GM15510 (cell line): ENCODE measurements around the gene AIG1.

Source experiments
- POLR2A ChIP-seq: IDR thresholded peaks from 3 replicates; pipeline ENCODE4 v1.6.1; 2011; ENCODE audit warnings: borderline replicate concordance; ENCODE audit not compliant: insufficient read length; ENCODE audit errors: extremely low read depth

The AIG1 gene

DNA sequence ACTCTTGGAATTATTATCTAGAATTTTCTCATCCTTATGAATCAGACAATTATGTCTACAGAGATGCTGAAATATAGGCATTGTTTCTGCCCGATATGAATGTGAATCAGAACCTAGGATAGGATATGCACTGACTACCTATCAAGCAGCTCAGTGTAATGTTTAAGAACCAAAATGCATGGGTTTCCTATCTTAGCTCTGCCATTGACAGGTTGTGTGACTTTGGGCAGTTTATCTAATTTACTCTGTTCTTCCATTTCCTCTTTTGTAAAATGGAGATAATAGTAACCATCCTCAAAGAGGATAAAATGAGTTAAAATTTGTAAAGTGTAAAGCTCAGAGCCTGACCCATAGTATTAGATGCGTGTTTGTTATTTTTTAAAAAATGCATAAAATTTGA is 10.2 kb upstream of the AIG1 start:
- TF ChIP-seq POLR2A = no peak

DNA sequence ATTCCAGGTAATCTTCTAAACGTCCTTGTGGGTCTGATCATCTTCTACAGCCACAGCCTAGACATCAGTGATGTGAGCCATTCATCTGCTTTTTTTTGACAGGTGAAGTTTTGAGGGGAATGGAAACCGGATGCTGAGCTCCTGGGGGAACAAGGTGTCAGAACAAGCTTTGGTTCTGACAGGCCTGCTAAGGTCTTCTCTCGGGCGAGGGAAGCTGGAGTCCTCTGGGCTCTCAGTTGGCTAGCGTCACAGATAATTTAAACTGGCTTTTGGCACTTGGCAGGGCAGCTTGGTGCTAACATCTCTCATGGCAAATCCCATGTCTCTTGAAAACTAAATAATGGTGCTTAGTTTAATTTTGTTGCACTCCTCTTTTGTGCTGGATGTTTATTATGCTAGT is 8.4 kb upstream of the AIG1 start:
- TF ChIP-seq POLR2A = no peak

DNA sequence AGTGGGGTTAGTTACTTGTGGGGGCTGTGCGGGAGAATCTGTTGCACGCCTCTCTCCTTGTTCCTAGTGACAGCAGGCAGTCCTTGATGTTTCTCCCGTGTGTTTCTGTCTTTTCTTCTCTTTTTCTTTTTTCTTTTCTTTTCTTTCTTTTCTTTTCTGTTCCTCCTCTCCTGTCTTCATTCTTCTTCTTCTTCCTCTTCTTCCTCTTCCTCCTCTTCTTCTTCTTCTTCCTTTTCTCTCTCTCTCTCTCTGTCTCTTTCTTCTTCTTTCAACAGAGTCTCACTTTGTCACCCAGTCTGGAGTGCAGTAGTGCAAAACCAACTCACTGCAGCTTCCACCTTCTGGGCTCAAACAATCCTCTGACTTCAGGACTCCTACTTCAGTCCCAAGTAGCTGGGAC is 6.8 kb upstream of the AIG1 start:
- no peak for TF ChIP-seq POLR2A

DNA sequence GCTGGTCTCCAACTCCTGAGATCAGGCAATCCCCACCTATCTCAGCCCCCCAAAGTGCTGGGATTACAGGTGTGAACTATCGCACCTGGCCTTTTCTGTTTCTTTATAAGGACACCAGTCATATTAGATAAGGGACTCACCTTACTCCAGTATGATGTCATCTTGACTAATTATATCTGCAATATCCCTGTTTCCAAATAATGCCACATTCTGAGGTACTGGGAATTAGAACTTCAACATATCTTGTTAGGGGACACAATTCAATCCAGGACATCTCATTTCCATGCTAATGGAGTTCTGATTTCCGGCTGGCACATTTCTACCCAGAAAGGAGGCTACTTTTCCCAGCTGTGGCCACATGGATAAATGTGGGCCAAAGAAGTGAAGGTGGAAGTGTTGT is 6.4 kb upstream of the AIG1 start:
- TF ChIP-seq POLR2A = no peak

DNA sequence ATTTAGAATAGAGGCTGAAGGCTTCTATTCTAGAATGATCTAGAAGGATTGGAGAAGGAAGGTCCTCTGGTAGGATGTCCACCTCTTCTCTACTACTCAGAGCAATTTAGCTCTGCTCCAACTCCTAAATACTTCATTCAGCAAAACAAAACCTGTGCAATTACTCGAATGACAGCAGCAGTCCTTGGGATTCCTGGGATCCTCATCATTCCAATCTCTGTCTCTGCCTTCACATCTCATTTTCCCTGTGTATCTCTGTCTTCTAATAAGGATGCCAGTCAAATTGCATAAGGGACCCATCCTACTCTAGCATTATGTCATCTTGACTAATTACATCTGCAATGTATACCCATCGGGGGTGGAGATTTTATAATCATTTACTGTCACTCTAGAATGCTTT is 5.5 kb upstream of the AIG1 start:
- TF ChIP-seq POLR2A = no peak

DNA sequence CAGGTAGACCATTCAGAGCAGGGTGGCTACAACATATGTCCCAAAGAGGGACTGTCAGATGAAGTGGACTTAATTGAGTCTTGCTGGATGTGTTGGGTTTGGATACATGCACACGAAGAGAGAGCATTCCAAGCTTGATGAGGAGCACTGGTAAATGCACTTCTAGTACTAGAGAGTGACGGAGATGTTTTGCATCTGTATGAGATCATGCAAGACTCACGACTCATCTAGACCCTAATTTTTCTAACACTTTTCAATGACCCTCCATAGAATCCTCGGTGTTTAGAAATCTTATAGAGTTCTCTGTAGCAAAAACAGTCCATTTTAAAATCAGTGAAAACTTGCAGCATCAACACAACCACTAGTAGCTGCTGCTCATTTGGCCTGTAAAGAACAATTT is 4.8 kb upstream of the AIG1 start:
- no peak for TF ChIP-seq POLR2A

DNA sequence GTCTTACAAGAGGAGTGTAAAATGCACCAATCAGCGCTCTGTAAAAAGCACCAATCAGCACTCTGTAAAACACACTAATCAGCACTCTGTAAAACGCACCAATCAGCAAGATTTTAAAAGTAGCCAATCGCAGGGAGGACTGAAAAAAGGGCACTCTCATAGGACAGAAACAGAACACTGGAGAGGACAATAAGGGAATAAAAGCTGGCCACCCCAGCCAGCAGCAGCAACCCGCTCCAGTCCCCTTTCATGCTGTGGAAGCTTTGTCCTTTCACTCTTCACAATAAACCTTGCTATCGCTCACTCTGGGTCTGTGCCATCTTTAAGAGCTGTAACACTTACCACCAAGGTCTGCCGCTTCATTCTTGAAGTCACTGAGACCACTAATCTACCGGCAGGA is 1.7 kb upstream of the AIG1 start:
- no peak for TF ChIP-seq POLR2A

DNA sequence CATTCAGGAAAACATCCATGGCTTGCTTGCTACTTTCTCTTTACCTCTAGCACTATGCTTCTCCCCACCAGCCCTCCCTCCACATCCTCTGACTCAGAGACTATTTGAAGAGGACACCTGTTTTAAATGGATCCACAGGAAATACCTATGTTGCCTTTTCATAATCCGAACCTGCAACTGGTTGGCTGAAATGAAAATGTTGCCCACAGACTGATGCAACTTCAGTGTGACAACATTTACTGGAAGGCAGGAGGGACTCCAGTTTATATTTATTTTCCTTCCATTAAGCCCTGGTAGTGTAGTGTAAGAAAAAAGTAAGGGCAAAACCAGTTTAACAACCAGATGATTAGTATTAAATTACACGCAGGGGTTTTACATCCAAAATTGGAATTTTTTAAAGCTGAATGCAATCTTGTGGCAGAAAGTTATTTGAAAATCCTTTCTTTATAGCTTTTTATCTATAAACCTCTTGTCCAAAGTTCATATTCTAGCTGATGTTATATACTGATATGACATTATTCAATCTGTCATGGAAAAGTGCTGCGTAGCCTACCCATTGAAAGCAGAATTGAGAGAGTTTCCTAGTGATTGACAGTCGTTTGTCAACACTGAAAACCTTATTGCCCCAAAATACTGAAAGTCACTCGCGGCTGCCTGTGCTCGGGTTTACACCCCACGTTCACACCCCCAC is 881 bp upstream of the AIG1 start:
- TF ChIP-seq POLR2A = no peak

DNA sequence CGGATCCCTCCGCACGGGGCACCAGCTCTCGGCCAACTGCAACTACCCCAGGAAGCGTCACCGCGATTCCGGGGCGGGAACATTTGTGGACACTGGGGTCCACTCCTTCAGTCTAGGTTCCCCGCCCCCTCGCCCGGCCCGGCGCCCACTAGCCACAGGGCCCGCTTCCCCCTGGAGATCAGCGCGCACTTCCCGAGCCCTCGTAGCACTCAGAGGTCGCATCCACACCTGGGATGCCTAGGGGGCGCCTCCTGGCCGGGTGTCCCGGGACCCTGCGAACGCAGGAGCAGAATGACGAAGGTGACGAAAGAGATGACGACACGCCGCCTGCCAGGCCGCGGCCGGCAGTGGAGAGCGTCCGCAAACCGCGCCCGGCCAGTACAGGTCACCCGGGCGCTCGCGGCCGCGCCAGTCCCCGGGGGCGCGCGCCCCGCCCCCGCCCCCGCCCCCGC is 309 bp upstream of the AIG1 start:
- peak; percentile 47 for TF ChIP-seq POLR2A

DNA sequence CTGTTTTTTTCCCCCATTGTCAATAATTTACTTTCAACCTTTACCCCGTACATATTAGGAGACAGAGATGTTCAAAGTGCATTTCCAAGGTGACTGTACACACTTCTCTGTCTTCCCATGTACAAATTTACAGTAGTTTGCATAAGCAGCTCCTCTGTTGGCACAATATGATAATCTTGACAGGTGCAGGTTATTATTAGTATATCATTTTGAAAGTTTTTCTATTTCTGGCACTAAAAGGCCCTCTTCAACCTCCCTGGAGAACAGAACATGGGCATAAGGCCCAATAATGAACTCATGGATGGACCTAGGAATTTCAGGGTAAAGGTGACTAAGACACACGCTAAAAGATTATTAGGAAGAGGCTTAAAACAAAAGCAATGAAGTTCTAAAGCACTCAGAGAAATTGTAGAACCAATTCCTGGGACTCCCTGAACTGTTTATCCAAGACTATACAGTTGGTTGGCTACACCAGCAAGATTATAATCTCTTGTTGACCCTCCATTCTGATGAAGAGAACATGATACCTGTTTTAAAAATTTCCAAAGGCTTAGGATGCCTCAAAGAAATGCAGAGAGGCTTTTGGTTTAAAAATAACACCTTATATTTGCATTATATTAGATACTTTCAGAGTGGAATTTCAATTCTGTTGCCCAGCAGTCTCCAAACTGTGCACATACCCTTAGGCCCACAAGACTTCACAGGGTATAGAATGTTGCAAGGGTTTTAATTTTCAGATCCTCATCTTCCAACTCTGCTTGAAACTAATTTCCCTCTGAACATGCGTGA is 1.1 kb downstream of the AIG1 start:
- no peak for TF ChIP-seq POLR2A

DNA sequence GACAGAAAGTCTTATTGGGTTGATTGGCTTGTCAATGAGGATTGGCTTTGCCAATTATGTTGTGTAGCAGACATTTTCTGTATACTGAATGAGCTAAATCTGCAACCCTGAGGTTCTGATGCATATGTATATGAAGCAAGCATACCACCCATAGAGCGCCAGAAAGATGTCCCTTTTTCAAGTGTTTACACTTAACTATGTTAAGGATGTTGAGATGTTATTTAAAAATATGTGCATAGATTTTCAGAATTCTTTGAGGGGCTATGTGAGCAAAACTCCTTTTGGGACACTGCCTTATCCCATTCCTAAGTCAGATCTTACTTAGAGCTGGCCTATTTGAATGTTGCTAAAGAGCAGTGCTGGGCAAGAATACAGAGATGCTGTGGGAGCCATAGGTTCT is 1.9 kb downstream of the AIG1 start:
- no peak for TF ChIP-seq POLR2A

DNA sequence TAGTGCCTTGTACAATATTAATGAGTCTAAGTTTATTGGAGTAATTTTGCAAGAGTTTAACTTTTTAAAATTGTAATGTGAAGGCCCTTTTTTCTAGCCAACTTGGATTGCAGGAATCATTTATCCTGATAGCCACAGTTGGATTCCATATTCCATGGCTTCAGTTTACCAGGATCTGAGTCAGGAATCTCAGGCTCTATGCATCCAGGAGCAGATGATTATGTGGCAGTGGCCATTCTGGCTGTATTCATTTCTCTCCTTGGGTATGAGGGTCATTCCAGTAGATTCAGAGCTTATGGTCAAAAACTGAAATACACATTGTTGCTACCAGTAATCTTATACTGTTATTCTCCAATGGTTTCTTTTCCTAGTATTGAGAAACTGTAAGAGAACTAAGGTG is 2.9 kb downstream of the AIG1 start:
- TF ChIP-seq POLR2A = no peak

DNA sequence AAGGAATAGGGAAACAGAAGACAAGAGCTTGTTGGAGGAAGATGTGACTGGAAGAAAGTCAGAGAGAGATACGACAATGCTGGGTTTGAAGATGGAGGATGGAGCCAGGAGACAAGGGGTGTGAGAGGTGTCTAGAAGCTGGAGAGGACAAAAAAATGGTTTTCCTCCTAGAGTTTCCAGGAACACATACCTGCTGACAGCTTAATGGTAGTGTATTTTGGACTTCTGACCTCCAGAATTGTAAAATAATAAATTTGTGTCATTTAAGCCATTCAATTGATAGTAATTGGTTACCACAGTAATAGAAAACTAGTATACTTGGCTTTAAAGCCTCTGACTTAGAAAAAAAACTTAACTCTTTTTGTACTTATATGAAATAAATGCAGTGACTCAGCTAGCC is 3.6 kb downstream of the AIG1 start:
- TF ChIP-seq POLR2A = no peak

DNA sequence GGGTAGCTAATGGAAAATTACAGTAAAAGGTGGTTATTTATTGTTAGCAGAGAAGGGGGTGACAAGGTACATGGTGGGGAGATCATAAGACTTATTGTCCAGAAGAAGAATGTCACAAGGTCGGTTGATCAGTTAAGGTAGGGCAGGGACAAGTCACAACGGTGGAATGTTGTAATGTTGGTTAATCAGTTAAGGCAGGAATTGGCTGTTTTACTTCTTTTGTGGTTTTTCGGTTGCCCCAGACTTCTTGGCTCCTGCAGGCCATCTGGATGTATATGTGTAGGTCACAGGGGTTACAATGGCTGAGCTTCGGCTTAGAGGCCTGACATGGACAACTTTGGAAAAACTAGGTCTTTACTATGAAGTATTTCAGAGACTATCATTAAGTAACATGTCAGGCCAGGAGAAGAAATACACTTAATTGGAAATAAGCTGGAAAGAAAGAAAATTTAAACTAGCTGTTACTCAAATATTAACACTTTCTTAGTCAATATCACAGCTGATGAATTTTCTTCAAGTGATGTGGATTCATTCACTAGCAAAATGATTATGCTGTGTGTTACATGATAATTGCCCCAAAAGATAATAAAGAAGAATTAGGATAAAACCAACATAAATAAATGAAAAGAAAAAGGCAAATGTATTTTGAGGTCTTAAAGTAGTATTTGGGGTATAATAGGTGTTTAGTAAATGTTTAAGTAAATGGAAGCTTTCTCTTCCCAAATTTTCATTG is 4.4 kb downstream of the AIG1 start:
- no peak for TF ChIP-seq POLR2A

DNA sequence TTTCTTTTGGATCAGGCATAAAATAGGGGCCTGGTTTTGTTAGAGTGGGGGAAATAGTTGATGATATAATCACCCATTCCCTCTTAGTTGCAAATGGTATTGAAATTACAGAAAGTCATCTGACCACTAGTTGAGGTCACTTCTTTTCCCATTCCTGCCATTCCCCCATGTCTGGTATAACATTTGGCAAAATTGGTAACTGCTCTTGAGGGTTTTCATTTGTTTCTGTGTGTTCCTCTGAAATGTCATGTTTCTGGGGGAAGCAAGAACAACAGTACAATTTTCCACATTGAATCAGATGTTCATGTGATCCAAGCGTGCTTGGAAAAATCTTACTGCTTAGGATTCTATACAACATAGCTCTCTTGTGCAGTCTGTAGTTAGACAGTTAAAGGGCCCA is 7.3 kb downstream of the AIG1 start:
- no peak for TF ChIP-seq POLR2A
